Activated CD4-positive, CD25-positive, alpha-beta regulatory T cell treated with anti-CD3 and anti-CD28 coated beads, Interleukin-2, amount 50 U/mL, for 24 hours (primary cell): ENCODE measurements around the gene FPR2.
A peak's percentile ranks its signal among the peaks of the same experiment; 100 is the strongest.
"Not testable (repeated sequence)": the region's sequence is repeated elsewhere in the genome, so short reads cannot be mapped to it uniquely, and the experiment has no call there.

Experiments
- ATAC-seq, 2 donors: fragments of 150-1000 bp; cut with Tn5 transposase; one replicate each; pipeline ENCODE4 v1.10.0; 2021; ENCODE audit warnings: mild to moderate bottlenecking in 1 of 2, moderate library complexity in 1 of 2

Gene FPR2, protein sequence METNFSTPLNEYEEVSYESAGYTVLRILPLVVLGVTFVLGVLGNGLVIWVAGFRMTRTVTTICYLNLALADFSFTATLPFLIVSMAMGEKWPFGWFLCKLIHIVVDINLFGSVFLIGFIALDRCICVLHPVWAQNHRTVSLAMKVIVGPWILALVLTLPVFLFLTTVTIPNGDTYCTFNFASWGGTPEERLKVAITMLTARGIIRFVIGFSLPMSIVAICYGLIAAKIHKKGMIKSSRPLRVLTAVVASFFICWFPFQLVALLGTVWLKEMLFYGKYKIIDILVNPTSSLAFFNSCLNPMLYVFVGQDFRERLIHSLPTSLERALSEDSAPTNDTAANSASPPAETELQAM

DNA sequence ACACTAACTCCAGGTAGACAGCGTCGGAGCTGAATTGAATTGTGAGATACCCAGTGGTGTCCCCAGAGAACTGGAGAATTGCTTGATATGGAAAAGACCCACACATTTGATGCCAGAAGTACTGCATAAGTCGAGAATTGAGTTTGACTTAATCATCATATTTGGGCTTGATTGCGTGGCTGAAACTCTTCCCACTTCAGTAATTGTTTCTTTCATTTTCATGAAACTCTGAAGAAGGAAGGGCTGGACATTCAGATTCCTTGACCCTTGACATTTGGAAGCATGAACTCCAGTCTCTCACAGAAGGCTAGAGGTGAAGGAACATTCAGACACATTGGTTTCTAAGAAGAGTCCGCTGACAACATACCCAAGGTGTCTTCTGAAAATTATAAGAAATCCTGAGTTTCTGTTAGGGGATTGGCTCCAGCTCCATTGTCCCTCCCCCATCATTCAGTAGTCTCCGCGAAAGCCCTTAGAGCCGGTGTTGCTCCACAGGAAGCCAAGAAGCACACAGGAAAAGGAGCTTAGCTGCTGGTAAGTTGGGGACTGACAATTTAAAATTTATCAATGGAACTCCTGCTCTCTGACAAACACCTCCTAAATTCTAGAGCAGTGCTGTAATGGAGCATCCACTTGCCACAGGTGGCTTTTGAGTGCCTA lies at the start of gene FPR2:
TSS of gene FPR2 (plus strand) at position 484 of the 660 bp plus-strand sequence. CDS start 7,479 bp downstream, outside the sequence.
- ATAC-seq, result no peak

- no peak for ATAC-seq
These were observed 49.3 kb upstream of the FPR2 start for GRCh38 chr19:51711702-51712101.

GRCh38 chr19:51712461-51713081 lies 48.4 kb upstream of the FPR2 start:
- ATAC-seq, result no peak

- no peak for ATAC-seq
These were observed 47.4 kb upstream of the FPR2 start for GRCh38 chr19:51713319-51714285.

DNA sequence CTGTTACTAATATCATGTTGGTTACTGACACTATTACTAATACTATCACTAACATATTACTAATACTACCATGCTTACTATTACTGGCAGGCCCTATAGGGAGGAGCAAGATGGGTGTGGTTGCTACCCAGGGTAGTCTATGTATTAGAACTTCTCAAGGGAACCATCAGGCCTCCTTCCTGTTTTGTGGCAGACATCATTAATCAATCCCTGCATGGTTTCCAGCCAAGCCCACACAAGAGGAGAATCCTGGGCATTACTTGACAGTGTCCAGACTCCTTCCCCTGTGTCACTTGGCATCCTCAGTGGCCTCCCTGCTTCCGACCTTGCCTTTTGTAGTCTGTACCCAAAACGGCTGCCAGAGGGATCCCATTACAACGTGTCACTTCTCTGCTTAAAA lies 46.1 kb upstream of the FPR2 start:
- ATAC-seq, result peak; percentile 32 to 51

DNA sequence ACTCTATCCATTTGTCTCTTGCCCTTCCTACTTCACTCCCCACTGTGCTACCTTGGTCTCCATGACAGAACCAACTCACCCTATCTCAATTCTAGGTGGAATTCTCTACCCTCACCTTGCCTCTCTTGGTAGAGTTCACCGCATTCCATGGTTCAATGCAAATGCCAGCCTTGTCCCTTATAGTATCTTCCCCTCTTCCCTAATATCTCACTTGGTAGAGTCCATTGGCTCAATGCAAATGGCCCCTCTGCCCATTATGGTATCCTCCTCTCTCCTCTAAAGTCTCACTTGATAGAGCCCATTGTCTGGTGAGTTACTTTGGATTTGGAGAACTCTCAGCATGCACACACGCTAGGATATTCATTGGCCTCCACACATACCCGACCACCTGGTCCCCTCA lies 45.1 kb upstream of the FPR2 start:
- no peak for ATAC-seq

GRCh38 chr19:51716925-51717324 lies 44.1 kb upstream of the FPR2 start:
- ATAC-seq, result no peak

DNA sequence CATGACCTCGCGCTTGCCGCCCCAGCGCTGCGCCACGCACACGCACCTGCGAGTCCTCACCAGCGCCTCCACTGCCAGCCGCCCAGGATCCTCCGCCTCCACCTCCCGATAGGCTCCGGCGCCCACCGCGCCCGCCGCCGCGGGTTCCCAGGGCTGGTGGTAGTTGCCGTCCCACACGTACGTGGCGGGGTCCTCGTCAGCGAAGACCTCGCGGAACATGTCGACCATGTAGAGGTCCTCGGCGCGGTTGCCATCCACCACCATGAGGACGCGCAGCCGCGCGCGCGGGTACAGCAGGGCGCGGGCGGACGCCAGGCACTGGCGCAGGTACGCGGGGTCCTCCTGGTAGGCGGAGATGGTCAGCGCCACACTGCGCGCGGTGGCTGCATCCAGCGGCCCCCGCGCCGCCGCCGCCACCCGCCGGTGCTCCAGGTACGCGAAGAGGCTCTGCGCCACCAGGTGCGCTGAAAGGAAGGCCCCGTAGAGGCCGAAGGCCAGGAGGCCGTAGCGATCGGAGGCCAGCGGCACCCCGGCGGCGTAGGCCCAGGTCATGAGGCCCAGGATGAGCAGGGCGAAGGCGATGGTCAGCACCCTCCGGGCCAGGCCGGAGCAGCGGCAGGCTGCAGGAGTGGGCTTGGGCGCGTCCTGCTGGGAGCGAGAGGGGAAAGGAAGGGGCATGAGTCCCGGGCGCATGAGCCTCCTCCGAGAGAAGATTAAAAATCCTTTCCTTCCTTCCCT lies 41.6 kb upstream of the FPR2 start:
- no peak for ATAC-seq

- ATAC-seq, result no peak
These were observed 39.1 kb upstream of the FPR2 start for GRCh38 chr19:51721905-51722304.

DNA sequence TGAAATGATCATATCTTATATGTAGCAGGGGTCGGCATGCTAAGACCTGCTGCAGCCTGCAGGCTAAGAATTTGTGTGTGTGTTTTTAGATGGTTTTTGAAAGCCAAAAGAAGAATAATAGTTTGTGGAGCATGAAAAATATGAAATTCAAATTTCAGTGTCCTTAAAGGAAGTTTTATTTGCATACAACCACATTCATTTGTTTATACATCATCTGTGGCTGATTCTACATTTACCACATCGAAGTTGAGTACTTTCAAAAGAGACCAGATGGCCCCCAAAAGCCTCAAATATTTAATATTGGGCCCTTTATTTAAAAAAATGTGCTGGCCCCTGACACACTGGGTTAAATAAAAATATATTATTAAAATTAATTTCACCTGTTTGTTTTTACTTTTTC lies 38.5 kb upstream of the FPR2 start:
- ATAC-seq, result no peak

DNA sequence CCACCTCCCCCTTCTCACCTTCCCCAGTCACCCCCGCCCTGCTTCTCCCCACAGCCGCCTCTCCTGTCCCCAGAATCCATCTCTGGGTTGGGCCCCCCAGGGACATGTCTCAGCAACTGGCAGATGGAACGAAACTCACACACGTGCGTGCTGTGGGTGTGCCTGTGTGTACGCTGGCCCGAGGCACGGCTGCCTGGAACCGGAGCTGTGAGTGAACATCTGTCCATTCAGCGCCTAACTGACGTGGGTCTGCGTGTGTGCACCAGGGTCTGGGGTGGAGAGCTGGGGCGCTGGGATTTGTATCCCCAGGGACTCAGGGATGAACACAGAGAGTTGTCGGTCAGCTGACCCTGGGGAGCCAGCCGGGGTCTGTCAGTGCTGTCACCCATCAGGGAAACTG lies 36.4 kb upstream of the FPR2 start:
- no peak for ATAC-seq

GRCh38 chr19:51726049-51726448 lies 34.9 kb upstream of the FPR2 start:
- no peak for ATAC-seq

DNA sequence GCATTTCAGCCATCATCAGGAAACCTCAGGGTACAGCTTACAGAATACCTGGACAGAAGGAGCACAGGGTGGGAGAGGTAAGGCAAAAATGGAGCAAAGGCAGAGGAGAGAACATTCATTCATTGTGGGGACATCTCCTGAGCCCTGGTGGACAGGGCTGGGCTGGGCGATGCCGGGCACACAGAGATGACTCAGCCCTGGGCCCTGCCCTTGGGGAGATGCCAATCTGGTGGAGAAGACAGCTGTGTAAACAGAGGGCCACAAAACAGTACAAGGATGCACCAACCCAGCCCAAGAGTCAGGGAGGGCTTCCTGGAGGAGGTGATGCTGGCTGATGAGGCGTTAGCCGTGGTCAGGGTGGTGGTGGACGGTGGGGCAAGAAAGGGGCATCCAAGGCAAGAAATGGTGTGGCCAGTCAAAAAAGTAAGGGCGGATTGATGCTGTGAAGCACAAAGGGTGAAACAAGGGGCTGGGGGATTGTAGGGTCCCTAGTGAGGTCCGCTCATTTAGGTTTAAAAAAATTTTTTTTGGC lies 33.6 kb upstream of the FPR2 start:
- no peak for ATAC-seq

DNA sequence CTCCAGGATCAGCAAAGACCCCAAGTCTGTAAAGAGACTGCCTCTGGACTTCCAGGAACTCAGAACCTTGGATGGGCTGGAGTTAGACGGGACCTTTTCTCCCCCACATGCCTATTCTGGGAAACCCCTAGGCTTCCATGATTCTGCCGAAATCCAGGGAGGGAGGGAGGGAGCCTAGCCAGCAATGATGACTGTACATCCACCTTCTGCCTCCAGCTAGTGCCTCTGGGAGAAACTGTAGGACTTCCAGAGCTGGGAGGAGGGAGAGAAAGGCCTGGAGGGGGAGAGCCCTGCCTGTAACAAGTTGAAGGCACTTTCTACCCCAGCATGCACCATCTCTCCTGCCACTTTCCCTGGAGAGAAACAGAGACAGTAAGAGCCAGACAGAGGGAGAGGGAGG lies 31.2 kb upstream of the FPR2 start:
- no peak for ATAC-seq

GRCh38 chr19:51733742-51734522 lies 27.0 kb upstream of the FPR2 start:
- ATAC-seq, result no peak

- no peak for ATAC-seq
These were observed 25.1 kb upstream of the FPR2 start for GRCh38 chr19:51735759-51736449.

DNA sequence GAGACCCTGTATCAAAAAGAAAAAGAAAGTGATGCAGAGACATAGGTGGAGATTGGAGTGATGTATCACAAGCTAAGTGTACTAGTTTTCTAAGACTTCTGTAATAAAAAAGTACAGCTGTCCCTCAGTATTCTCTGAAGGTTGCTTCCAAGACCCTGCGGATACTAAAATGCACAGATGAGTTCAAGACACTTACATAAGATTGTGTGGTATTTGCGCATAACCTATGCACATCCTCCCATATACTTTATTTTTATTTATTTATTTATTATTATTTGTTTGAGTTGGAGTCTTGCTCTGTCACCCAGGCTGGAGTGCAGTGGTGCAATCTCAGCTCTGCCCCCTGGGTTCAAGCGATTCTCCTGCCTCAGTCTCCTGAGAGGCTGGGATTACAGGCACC lies 23.6 kb upstream of the FPR2 start:
- ATAC-seq, result no peak

DNA sequence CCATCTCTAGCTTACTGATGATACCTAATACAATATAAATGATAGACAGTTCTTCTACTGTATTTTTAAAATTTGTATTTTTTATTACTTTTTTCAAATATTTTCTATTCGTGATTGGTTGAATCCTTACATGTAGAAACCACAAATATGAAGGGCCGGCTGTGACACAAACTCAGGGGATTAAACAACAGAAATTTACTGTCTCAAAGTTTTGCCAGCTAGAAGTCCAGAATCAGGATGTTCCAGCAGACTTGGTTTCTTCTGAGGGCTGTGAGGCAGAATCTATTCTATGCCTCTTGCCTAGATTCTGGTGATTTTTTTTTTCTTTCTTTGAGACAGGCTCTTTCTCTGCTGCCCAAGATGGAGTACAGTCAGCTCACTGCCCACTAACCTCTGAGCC lies 23.1 kb upstream of the FPR2 start:
- no peak for ATAC-seq

- ATAC-seq, result not testable (repeated sequence)
These were observed 22.5 kb upstream of the FPR2 start for GRCh38 chr19:51738523-51738922.

DNA sequence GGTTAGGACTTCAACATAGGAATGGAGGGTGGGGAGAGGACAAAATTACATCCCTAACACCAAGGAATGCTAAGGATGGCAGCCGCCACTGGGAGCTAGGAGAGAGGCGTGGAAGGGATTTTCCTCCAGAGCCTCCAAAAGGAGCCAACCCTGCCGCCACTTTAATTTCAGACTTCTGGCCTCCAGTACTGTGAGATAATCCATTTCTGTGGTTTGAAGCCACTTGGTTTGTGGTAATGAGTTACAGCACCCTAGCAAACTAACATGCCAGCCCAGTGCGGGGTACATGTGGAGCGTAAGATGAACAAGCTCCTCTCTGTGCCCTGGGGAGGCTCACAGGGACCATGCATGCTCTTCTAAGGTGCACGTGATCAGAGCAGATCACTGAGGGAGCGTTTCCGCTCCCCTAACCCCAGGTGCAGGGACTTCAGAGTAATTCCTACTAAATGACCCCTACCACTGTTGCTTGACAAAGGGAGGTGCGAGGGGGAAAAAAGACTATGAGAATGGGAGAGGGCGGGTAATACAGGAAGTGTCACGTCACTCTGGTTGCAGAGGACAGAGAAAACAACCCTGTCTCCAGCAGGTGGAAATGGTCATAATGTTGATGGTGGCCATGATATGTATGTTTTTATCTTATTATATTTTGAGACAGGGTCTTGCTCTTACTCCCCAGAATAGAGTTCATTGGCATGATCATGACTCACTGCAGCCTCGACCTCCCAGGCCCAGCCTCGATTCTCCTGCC lies 21.3 kb upstream of the FPR2 start:
- ATAC-seq, result no peak
